Upper lobe of left lung (tissue), 4 donors: Measurements from ENCODE around the gene HSPB6.

Experiments used
- EP300 ChIP-seq, 4 donors: sonication (generic); formaldehyde crosslinking; IDR thresholded peaks; one replicate each; pipeline ENCODE4 v1.5.1; 2017; ENCODE audit warnings: antibody characterized with exemption in 4 of 4, control low read depth in 2 of 4
- POLR2A ChIP-seq, 4 donors: fragments of 450-650 bp; IDR thresholded peaks; one replicate each; pipeline ENCODE4 v1.5.1; 2016 to 2017; ENCODE audit warnings: antibody characterized with exemption in 4 of 4, mild to moderate bottlenecking in 2 of 4
- POLR2AphosphoS5 ChIP-seq, 2 donors: sonication (generic); formaldehyde crosslinking; IDR thresholded peaks; one replicate each; pipeline ENCODE4 v1.5.1; 2017; ENCODE audit warnings: antibody characterized with exemption in 2 of 2
- TF ChIP-seq, protein P1 (sequence below), 6 experiments: fragments of 450-650 bp in 4 of 6; fragments of 200-600 bp in 2 of 6; sonication (generic) in 2 of 6; IDR thresholded peaks; one replicate each; pipeline ENCODE4 v1.5.1; 2016 to 2019; ENCODE audit warnings: antibody characterized with exemption in 6 of 6

DNA sequence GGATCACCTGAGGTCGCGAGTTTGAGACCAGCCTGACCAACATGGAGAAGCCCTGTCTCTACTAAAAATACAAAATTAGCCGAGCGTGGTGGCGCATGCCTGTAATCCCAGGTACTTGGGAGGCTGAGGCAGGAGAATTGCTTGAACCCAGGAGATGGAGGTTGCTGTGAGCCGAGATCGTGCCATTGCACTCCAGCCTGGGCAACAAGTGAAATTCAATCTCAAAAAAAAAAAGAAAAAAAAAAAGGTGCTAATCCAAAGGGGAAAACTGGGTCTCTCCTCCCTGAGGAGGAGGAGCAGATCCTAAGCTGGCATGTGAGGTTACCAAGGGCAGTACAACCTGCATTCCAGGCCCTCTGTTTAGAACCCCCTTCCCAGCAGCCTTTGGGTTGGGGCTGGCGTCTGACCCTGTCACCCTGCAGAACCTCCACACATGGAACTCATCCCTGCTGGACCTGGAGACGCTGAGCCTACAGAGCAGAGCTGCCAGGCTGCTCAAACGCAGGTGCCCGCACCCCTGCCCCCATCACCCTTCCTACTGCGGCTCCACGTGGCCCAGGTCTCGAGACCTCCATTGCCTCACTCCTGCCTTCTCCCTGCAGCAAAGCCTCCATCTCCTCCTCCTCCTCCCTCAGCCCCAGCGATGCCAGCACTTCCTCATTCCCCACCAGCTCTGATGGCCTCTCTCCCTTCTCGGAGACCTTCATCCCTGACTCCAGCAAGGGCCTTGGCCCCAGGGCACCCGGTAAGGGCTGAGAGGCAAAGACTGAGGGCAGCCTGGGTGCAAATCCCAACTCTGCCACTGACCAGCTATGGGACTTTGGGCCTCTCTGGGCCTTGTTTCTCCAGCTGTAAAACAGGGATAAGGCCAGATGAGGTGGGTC is 7.8 kb upstream of the HSPB6 start:
- no peak for TF ChIP-seq POLR2A (IDR thresholded peaks at IDR 0.05)
- TF ChIP-seq, protein P1, sequence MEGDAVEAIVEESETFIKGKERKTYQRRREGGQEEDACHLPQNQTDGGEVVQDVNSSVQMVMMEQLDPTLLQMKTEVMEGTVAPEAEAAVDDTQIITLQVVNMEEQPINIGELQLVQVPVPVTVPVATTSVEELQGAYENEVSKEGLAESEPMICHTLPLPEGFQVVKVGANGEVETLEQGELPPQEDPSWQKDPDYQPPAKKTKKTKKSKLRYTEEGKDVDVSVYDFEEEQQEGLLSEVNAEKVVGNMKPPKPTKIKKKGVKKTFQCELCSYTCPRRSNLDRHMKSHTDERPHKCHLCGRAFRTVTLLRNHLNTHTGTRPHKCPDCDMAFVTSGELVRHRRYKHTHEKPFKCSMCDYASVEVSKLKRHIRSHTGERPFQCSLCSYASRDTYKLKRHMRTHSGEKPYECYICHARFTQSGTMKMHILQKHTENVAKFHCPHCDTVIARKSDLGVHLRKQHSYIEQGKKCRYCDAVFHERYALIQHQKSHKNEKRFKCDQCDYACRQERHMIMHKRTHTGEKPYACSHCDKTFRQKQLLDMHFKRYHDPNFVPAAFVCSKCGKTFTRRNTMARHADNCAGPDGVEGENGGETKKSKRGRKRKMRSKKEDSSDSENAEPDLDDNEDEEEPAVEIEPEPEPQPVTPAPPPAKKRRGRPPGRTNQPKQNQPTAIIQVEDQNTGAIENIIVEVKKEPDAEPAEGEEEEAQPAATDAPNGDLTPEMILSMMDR (IDR thresholded peaks at IDR 0.05): no peak
- no peak for TF ChIP-seq POLR2AphosphoS5 (IDR thresholded peaks at IDR 0.05)
- TF ChIP-seq EP300 (IDR thresholded peaks at IDR 0.05): no peak
